Erythroblast (primary cell): Measurements from ENCODE around the gene TPP1.

Experiments
- GATA1 ChIP-seq: IDR thresholded peaks from 2 replicates; pipeline ENCODE4 v1.6.1; 2011; ENCODE audit warnings: low read depth, mild to moderate bottlenecking, control low read depth, low read length, moderate library complexity
- POLR2A ChIP-seq: IDR thresholded peaks from 2 replicates; pipeline ENCODE4 v1.6.1; 2011; ENCODE audit warnings: mild to moderate bottlenecking, low read length

GRCh38 chr11:6572215-6572614 is 47.0 kb downstream of the TPP1 start:
- TF ChIP-seq POLR2A (no peak), GATA1 (no peak)
